GM21367 (cell line): ENCODE measurements around the gene THSD7B.

ENCODE experiments used
- ATAC-seq: cut with Tn5 transposase; IDR thresholded peaks from one replicate; pipeline ENCODE4 v1.9.1; 2021; ENCODE audit not compliant: unreplicated experiment

THSD7B gene

GRCh38 chr2:137151731-137152130 lies 386.4 kb downstream of the THSD7B start:
- no peak for ATAC-seq

DNA sequence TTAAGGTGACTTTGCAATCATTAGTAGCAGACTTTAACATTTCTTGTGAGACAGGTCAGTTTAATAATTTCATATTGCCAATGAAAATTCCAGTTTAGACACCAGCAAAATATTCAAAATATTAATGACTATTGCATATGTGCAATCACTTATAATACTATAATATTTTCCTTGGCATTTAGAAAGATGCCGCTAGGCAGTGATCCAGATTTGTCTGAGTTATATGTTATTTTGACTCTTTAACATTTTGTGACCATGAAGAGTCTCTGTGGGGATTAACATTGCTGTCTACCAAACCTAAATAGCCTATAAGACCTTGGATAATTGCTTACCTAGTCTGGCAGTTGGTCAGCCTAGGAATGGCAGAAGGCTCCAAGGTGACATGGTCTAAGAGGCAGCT lies 389.6 kb downstream of the THSD7B start:
- ATAC-seq, result no peak

GRCh38 chr2:137155356-137156104 lies 390.2 kb downstream of the THSD7B start:
- no peak for ATAC-seq

GRCh38 chr2:137156221-137156844 lies 391.0 kb downstream of the THSD7B start:
- no peak for ATAC-seq

- no peak for ATAC-seq
Observed at GRCh38 chr2:137157851-137158250, 392.5 kb downstream of the THSD7B start.

GRCh38 chr2:137161250-137161649 lies 395.9 kb downstream of the THSD7B start:
- ATAC-seq, result no peak

DNA sequence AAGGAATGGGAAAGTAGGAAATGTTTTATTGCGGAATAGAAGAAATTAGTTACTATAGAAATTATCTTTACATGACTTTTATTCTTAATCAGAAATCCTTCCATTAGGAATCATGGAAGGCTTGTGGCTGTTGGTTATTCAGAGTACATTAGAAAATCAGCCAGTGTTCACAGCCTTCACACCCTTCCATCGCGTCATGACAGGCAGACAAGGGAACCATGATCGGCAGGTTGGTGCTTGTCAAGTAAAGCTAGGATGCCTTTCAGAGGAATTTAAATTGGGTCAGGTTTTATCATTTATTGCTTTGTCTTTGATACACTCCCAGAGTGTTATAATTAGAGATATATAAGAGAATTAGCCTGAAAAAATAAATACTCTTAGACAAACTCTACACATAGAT lies 400.6 kb downstream of the THSD7B start:
- ATAC-seq, result no peak

GRCh38 chr2:137167651-137168050 lies 402.3 kb downstream of the THSD7B start:
- ATAC-seq, result no peak

DNA sequence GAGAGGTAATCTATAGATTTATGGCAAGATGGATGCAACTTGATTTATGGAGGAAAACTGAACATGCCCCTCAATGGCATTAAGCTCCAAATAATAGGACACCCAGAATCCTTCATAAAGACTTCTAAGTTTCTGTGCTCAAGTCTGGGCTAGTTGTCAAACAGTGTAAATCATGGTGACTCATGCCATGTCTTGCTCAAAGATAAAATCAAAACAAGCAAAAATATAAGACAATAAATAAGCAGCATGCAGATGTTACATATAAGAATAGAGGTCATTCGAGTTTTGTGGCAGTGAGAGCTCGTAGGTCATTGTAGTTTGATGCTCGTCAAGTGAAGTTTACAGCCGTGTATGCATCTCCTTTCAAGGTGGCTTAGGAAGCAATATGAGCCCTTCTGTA lies 403.2 kb downstream of the THSD7B start:
- ATAC-seq, result no peak

DNA sequence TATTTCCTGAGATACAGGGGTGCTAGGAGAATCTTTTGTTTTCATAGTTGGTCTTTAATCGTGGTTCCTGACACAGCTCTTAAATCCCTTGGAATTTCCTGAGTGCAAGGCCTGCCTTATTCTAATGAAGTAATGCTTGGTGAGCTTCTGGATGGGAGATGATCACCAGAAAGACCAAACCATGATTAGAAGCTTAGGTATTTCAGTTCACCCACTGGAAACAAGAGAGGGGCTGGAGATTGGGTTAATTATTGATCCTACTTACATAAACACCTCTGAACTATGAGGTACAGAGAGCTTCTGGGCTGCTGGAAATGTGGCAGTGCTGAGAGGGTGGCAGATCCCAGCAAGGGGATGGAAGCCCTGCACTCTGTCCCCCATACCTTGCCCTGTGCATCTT lies 406.8 kb downstream of the THSD7B start:
- no peak for ATAC-seq

DNA sequence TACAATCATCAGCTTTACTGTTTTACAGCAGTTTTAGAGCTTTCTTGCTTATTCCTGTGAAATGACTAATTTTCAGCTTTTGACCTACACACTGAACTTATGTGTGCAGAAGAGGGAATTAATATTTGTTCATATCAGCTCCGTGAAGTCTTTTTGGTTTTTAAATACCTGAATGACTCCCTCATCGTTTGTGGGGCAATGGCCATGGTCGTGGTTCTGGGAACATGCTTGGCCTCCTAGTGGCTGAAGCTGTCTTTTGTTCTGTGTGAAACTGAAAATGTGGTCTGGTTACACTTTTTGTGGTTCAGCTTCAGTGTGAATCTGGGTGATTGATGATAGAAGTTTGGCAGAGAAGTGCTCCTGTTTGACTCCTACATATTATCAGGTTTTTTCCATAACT lies 408.1 kb downstream of the THSD7B start:
- ATAC-seq, result peak; percentile 88

GRCh38 chr2:137175246-137175645 lies 409.9 kb downstream of the THSD7B start:
- no peak for ATAC-seq

DNA sequence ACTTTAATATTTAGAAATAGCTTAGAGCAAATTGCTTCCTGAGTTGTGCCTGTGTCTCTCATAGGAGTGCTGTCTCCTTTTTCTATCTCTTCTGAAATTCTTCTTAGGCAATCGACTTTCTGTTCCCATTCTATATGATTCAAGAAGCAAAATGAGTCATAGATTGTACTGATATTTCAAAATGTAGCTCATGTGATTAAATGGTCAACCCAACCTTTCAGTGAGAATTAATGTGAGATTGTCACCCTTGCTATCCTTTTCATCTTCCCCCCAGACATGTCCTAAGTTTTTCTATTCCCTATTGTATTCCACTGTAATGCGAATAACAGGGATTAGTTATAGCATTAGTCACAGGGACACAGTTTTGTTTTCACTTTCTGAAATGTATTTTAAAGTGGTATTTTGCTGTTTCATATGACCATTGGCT lies 413.6 kb downstream of the THSD7B start:
- no peak for ATAC-seq

GRCh38 chr2:137179542-137179941 lies 414.2 kb downstream of the THSD7B start:
- ATAC-seq, result no peak

GRCh38 chr2:137180012-137180411 lies 414.7 kb downstream of the THSD7B start:
- ATAC-seq, result no peak

DNA sequence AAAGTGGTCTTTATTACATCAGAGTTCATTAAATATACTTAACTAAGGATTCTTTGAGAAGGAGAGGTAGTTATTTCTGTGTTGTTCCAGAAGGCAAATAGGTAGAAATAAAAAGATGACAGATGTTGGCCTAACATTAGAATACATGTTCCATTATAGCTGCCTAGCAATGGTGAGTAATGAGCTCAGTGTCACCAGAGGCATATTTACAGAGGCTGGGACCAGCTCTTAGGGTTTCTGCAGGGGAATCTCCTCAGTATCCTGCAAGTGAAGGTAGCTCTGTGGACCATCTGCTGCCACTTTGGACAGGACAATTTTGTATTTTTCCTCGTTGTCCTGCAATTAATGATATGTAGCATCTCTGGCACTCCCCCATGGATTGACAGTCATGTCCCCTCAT lies 416.0 kb downstream of the THSD7B start:
- no peak for ATAC-seq

DNA sequence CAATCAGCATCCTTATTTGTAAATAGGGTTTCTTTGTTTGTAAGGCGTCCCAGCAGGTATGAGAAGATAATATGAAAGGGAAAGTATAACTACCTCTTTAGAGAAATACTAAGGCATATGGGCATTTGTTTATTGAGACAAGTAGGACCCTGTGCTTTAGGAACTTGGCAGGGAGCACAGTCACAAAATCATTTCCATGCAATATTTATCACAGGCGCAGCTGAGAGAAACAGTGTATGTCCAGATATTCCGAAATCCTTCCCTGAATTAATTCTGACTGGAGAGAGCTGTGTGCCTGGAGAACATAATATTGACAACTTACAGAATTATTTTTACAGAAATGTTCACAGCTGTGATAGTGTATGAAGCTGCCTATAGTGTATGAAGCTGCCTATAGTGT lies 416.7 kb downstream of the THSD7B start:
- no peak for ATAC-seq

- ATAC-seq, result no peak
Observed at GRCh38 chr2:137183206-137183898, 418.0 kb downstream of the THSD7B start.

DNA sequence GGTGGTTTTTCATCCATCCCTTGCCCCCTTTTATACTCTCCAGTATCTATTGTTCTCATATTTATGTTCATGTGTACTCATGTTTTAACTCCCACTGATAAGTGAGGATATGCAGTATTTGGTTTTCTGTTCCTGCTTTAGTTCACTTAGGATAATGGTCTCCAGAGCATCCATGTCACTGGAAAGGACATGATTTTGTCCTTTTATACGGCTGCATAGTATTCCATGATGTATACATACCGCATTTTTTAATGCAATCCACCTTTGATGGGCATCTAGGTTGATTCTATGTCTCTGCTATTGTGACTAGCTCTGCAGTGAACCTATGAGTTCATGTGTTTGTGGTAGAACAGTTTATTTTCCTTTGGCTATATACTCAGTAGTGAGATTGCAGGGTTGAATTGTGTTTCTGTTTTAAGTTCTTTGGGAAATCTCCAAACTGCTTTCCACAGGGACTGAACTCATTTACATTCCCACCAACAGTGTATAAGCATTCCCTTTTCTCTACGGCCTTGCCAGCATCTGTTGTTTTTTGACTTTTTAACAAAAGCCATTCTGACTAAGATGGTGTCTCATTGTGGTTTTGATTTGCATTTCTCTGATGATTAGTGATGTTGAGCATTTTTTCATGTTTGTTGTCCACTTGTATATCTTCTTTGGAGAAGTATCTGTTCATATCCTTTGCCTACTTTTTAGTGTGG lies 420.2 kb downstream of the THSD7B start:
- ATAC-seq, result no peak

- no peak for ATAC-seq
Observed at GRCh38 chr2:137187216-137187615, 421.9 kb downstream of the THSD7B start.

GRCh38 chr2:137190411-137191195 lies 425.3 kb downstream of the THSD7B start:
- no peak for ATAC-seq
